Midbrain (tissue), 1 donor: ENCODE data around the gene CREB3L4.
"Not testable (repeated sequence)": the region's sequence is repeated elsewhere in the genome, so short reads cannot be mapped to it uniquely, and the experiment has no call there.

Source experiments
- DNase-seq: peaks from one replicate; lab custom pipeline; 2025; lab: John Stamatoyannopoulos, UW

The CREB3L4 gene

DNA sequence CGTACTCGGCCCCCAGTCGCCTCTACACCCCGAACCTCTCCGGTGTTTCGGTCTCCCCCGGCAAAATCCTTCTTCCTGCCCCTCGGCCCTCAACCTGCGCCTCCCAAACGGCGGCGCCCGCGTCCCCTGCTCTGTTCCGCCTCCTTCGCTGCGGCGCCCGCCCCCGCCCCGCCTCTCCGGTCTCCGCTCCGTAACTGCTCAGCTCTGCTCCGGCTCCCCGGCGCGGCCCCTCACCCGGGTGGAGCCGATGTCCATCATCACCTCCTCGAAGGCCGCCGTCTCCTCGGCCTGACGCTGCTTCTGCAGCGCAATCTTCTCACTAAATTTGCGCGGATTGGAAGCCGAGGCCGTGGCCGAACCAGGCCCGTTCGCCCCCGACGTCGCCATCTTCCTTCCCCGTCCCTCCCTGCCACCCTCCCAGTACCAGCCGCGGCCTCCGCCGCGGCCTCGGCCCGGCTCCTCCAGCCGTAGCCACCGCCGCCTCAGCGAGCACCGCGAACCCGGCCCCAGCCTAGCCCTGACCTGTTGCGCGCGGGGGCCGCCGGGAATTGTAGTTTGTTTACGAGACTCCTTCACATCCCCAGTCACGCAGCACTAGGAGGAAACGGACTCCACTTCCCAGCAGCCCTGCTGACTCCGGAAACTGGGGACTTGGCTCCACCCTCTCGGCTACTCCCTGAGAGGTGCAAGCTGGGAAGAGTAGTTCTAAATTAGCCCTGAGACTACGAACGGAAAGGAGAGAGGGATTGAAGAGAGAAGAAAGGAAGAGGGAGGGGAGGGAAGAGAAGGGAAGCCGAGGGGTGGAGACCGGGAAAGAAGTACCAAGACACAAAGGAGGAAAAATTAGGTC is 9.4 kb upstream of the CREB3L4 start, which contains the start of gene CRTC2:
CRTC2 (minus strand) TSS at position 502 of the 850 bp plus-strand sequence; CDS start at position 387, 115 bp downstream.
- peak; percentile 98 for DNase-seq

DNA sequence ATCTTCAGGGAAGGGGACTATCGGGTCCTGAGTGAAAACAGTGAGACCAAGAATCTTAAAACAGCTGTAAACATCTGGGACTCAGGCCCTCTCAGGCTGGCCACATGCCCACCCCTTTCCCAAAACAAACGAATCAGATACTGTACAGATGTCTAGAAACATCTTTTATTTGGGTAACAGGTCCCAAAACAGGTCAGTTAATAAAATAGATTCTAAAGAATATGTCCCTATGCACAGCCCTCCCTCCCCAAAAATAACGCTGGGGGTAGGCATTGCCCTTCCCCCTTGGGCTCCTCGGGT is 8.8 kb upstream of the CREB3L4 start:
- no peak for DNase-seq

GRCh38 chr1:153959454-153959853 is 8.2 kb upstream of the CREB3L4 start:
- no peak for DNase-seq

GRCh38 chr1:153960206-153960605 is 7.5 kb upstream of the CREB3L4 start:
- DNase-seq, result no peak

DNA sequence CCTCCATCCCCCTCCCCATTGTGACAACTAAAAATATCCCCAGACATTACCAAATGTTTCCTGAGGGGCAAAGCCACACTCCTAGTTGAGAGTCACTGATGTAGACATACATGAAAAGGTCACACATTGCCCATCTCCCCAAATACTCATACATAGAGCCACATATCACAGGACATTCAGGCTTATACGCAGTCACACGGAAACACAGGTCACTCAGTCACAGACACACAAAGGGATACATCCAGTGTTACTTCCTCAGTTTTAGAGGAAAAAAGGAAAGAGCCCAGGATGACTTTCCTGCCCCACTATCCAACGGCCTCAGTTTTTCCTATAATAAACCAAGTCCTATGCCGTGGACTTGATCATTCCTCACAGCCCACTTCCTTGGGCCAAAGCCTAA is 6.3 kb upstream of the CREB3L4 start:
- no peak for DNase-seq

GRCh38 chr1:153962088-153963029 is 5.3 kb upstream of the CREB3L4 start:
- DNase-seq, result no peak

GRCh38 chr1:153963030-153963849 is 4.5 kb upstream of the CREB3L4 start, which contains the start of gene SLC39A1:
Gene SLC39A1, minus strand, starts transcription at chr1:153963537. Its CDS starts 822 bp downstream, at chr1:153962715.
- peak; percentile 97 for DNase-seq

DNA sequence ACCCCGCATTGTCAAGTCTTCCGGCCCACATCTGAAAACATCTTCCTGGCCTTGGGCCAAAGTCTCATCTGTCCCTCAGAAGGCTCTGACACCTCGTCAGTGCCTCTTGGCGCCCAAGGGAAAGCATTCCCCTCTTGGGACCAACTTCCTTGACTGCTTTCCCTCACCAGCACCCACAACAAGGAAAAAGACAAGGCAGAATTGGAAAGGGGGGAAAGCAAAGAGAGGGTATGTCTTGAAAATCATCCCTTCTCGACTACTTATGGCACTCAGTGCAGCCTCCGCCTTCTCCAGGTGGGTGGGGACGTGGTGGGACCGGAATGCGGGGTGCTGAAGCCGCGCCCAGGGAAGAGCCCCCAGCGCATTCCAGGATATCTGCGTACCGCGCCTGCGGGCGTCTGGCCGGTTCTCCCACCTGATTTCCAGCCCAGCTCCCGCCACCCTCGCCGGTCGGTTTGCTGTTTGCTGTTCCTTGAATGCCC is 3.8 kb upstream of the CREB3L4 start:
- peak; percentile 38 for DNase-seq

DNA sequence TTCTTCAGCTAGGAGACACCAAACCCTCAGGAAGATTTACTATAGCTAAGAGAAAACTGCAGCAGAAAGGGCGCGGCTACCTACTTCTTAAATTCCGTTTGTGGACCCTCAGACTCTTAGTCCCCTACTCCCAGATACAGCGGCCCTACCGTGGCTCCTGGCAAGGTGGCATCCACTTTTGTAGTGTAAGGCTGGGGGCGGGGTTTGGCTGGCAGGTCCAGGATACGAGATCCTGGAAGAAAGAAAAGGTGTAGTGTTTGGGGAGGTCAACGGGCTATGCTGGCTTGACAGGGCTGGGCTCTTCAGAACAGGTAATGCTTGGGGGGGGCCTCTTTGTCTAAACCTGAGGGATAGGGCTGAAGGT is 280 bp downstream of the CREB3L4 start:
- no peak for DNase-seq

GRCh38 chr1:153968408-153968807 is 706 bp downstream of the CREB3L4 start:
- no peak for DNase-seq

GRCh38 chr1:153968972-153969371 is 1.3 kb downstream of the CREB3L4 start:
- no peak for DNase-seq

GRCh38 chr1:153970346-153970745 is 2.6 kb downstream of the CREB3L4 start:
- DNase-seq, result no peak

DNA sequence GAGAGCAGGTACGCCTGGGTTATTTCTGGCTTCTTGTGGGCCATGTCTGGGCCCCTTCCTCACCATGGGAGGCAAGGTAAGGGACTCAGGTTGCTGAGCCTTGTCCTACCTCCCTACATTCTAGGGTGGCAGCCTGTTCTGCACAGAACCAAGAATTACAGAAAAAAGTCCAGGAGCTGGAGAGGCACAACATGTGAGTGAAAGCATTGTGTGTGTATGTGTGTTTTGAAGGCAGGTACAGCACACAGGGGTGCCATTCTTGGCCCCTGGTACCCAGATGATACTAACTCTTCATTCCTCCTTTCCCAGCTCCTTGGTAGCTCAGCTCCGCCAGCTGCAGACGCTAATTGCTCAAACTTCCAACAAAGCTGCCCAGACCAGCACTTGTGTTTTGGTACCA is 5.4 kb downstream of the CREB3L4 start:
- no peak for DNase-seq

DNA sequence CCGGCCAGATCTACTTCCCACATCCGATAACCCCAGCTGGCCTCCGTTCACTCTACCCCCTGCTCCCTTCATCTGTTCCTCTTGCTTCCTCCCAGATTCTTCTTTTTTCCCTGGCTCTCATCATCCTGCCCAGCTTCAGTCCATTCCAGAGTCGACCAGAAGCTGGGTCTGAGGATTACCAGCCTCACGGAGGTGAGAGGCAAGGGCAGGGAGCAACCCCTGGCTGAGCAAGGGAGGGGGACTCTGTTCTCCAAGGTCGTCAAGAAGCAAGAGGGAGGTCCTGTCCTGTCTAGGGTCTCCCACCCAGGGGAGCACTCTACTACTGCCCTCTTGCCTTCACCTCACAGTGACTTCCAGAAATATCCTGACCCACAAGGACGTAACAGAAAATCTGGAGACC is 5.8 kb downstream of the CREB3L4 start:
- DNase-seq, result no peak

GRCh38 chr1:153976819-153977249 is 9.1 kb downstream of the CREB3L4 start:
- DNase-seq, result no peak

- DNase-seq, result peak; percentile 86
Observed at GRCh38 chr1:153977250-153978240, 9.8 kb downstream of the CREB3L4 start, which contains the start of gene JTB. Gene JTB, minus strand, starts transcription at chr1:153977674. Its CDS starts 422 bp downstream, at chr1:153977252.

DNA sequence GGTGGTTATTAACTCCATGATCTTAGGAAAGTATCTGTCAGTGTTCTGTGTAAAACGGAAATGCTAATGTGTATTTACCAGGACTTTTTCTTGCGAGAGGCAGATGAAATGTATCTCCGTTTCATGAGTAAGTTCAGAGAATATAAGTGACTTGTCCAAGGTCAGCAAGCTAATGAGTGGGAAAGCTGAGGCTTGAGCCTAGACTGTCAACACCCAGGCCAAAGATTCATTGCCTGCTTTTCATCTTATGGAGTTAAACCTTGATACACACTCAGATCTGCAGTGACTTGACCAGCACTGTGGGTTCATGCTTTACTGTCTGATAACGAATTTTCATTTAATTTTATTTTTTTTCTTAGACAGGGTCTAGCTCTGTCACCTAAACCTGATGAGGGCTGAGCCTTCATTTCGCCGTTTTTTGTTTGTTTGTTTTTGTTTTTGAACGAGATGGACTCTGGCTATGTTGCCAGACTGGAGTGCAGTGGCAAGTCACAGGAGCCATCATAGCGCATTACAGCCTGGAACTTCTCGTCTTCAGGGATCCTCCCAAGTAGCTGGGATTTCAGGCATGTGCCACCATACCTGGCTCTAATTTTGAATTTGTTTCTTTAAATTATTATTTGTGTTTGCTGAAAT is 10.7 kb downstream of the CREB3L4 start:
- peak; percentile 24 for DNase-seq

GRCh38 chr1:153979091-153979490 is 11.4 kb downstream of the CREB3L4 start:
- DNase-seq, result not testable (repeated sequence)

DNA sequence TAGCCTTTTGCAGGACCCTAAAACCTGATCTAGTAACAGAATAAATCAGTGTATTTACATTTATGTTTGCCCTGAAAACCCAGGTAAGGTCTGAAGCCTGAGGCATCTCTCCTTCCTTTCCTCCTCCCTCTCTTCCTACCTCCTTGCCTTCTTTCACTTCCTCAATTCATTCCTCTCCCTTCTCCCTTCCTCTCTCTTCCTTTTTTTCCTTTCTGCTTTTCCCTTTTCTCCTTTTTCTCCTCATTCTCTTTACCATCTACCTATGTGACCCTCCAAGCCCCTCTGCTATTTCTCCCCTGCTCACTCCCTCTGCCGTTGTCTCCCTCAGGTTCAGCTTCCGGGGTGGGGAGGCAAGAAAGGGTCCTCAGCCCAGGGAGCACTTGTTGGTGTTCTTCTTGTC is 14.0 kb downstream of the CREB3L4 start:
- DNase-seq, result not testable (repeated sequence)
